ENCODE measurements around the gene SLC30A3. TPM values are rescaled to one million over a fixed set of nuclear protein-coding genes. Genes with fewer than 3 reads are reported as not detected.

Gene SLC30A3
- total RNA-seq, 3 donors from 2014 or later (not counting 1 experiment from before 2014, with no cell fraction given), result not detected

DNA sequence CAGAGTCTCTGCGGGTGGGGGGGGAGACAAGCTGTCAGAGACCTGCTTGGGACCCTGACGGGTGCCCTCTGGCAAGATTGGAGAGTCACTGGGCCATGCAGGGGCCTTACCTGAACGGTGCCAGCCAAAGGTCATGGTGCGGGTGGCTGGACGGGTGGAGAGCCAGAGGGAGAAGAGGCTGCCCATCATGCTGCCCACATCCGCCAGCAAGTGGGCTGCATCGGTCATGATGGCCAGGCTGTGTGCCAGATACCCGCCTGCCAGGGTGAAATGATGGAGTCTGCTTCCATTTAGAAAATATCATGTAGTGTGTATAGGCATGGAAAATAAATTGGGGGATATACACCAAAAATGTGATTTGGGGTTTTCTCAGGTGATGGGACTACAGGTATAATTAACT lies 4.8 kb downstream of the SLC30A3 start:
- Mint-ChIP-seq H3K36me3 (no peaks in the 10 kb centered on the region), H3K4me1 (peaks cover 10 to 13% of the 10 kb centered on the region in 2 donors), H3K9me3 (no peaks in the 10 kb centered on the region), H3K4me3 (no peak overlapping the region), H3K27me3 (ENCODE audit: low read depth in 2 of 2) (peaks cover 46 to 52% of the 10 kb centered on the region in 2 donors), H3K27ac (no peak overlapping the region)
- DNase-seq (no peak), ATAC-seq (no peak)
- TF ChIP-seq, protein P1, sequence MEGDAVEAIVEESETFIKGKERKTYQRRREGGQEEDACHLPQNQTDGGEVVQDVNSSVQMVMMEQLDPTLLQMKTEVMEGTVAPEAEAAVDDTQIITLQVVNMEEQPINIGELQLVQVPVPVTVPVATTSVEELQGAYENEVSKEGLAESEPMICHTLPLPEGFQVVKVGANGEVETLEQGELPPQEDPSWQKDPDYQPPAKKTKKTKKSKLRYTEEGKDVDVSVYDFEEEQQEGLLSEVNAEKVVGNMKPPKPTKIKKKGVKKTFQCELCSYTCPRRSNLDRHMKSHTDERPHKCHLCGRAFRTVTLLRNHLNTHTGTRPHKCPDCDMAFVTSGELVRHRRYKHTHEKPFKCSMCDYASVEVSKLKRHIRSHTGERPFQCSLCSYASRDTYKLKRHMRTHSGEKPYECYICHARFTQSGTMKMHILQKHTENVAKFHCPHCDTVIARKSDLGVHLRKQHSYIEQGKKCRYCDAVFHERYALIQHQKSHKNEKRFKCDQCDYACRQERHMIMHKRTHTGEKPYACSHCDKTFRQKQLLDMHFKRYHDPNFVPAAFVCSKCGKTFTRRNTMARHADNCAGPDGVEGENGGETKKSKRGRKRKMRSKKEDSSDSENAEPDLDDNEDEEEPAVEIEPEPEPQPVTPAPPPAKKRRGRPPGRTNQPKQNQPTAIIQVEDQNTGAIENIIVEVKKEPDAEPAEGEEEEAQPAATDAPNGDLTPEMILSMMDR (IDR thresholded peaks at IDR 0.05), result no peak
- intact Hi-C loops (cut with micrococcal nuclease), result no loop called here
- Histone ChIP-seq H3K27ac (ENCODE audit: low read length) (no peak overlapping the region), H3K4me3 (ENCODE audit: low read length) (no peak overlapping the region), H3K4me1 (ENCODE audit: control insufficient read depth, insufficient read depth, low read length) (peaks cover 7% of the 10 kb centered on the region), H3K27me3 (ENCODE audit: control insufficient read depth, insufficient read depth, low read length) (peaks cover 20% of the 10 kb centered on the region), H3K36me3 (ENCODE audit: control insufficient read depth, insufficient read depth, low read length) (no peaks in the 10 kb centered on the region), H3K9me3 (ENCODE audit: control insufficient read depth, insufficient read depth, low read length) (no peaks in the 10 kb centered on the region)
- 89% methylated on average over 8 of the region's 8 CpGs for WGBS (ENCODE audit: insufficient coverage)

DNA sequence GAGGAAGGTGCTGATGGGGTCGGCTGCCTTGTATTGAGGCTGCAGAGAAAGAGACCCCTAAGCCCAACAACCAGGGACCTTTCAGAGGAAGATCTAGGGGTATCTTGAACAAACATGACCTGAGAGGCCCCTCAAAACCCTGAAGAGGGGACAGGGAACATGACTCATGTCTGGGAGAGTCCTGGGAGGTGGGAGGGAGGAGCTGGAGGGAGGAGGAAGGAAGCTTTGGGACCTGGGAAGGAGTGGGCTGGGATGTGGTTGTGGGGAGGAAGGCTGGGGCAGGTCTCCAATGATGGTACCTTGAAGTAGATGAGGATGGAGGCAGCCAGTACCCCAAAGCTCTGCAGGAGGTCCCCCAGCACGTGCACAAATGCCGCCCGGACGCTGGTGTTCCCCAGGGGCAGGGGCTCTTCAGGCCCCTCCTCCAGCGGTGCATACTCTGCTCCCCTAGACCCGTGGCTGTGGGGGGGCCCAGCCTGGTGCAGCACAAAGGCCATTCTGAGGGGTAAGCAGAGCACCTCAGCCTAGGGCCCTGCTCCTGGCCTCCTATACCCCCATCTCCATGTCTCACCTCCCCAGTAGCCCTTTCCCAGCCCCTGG lies 5.9 kb downstream of the SLC30A3 start:
- Histone ChIP-seq H3K9me3 (ENCODE audit: control insufficient read depth, insufficient read depth, low read length) (no peaks in the 10 kb centered on the region), H3K4me1 (ENCODE audit: control insufficient read depth, insufficient read depth, low read length) (peaks cover 6% of the 10 kb centered on the region), H3K27ac (ENCODE audit: low read length) (no peak overlapping the region), H3K27me3 (ENCODE audit: control insufficient read depth, insufficient read depth, low read length) (peaks cover 20% of the 10 kb centered on the region), H3K36me3 (ENCODE audit: control insufficient read depth, insufficient read depth, low read length) (no peaks in the 10 kb centered on the region), H3K4me3 (ENCODE audit: low read length) (no peak overlapping the region)
- TF ChIP-seq, protein P1 (IDR thresholded peaks at IDR 0.05), result no peak
- Mint-ChIP-seq H3K27me3 (ENCODE audit: low read depth in 2 of 2) (peaks cover 44 to 51% of the 10 kb centered on the region in 2 donors), H3K27ac (no peak overlapping the region), H3K4me1 (peaks cover 8 to 11% of the 10 kb centered on the region in 2 donors), H3K9me3 (no peaks in the 10 kb centered on the region), H3K36me3 (no peaks in the 10 kb centered on the region), H3K4me3 (no peak overlapping the region)
- WGBS (ENCODE audit: insufficient coverage), result 84% methylated on average over 7 of the region's 7 CpGs
- intact Hi-C loops (cut with micrococcal nuclease), result no loop called here
- DNase-seq (no peak), ATAC-seq (no peak)

DNA sequence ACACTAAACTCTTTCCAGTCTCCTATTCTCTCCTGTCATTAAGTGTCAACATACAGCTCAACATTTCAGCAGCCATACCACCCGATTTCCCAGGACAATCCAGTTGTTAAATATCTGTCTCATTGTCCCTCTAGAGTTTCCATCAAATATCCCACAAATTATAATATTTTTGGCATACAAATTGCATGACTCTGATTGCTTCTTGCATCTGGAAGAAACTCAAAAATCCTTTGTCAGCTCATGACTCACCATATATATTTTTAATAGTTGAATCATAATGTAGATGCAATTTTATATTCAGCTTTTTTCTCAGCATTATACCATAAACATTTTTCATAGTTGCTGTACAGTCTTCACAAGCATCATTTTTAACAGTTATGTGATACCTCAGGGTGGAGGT lies 7.2 kb downstream of the SLC30A3 start:
- H3K27me3 ChIP-seq (ENCODE audit: control insufficient read depth, insufficient read depth, low read length), result peaks cover 10% of the 10 kb centered on the region
- H3K27ac Mint-ChIP-seq, result no peak overlapping the region

More for the DNA sequence above, 7.2 kb downstream of the SLC30A3 start:
- 58% methylated on average over 1 of the region's 1 CpG for WGBS (ENCODE audit: insufficient coverage)
- Histone ChIP-seq H3K4me1 (ENCODE audit: control insufficient read depth, insufficient read depth, low read length) (no peaks in the 10 kb centered on the region), H3K27ac (ENCODE audit: low read length) (no peak overlapping the region), H3K9me3 (ENCODE audit: control insufficient read depth, insufficient read depth, low read length) (no peaks in the 10 kb centered on the region), H3K36me3 (ENCODE audit: control insufficient read depth, insufficient read depth, low read length) (no peaks in the 10 kb centered on the region), H3K4me3 (ENCODE audit: low read length) (no peak overlapping the region)
- Mint-ChIP-seq H3K4me1 (no peaks in the 10 kb centered on the region), H3K36me3 (no peaks in the 10 kb centered on the region), H3K4me3 (no peak overlapping the region), H3K9me3 (no peaks in the 10 kb centered on the region), H3K27me3 (ENCODE audit: low read depth in 2 of 2) (peaks cover 39 to 47% of the 10 kb centered on the region in 2 donors)
- ATAC-seq, result no peak
- intact Hi-C loops (cut with micrococcal nuclease), result no loop called here
- TF ChIP-seq, protein P1 (IDR thresholded peaks at IDR 0.05), result no peak
- no peak for DNase-seq
